HG03457 (cell line): Measurements from ENCODE around the gene NUDT4.
"Not testable (repeated sequence)": the region's sequence is repeated elsewhere in the genome, so short reads cannot be mapped to it uniquely, and the experiment has no call there.

Source experiments
- ATAC-seq: cut with Tn5 transposase; IDR thresholded peaks from one replicate; pipeline ENCODE4 v1.9.1; 2021; ENCODE audit warnings: moderate number of reproducible peaks; ENCODE audit not compliant: unreplicated experiment

Gene NUDT4

DNA sequence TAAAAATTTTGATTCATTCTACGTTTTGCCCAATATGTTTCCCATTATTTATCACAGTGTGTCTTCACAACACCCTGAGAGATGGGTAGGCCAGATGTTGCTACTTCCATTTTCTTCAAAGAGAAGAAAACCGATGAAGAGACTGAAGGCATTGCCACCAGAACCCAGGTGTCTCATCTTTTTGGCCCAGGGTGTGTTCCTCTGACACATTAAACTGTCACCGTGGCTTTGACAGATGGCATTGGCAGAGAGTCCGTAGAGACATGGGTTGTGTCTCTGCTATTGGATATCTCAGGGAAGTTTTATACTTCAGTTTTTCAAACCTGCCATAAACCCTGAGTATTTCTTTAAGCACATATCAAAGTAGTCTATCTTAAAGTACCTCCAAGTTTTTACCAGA lies 11.3 kb upstream of the NUDT4 start:
- no peak for ATAC-seq

GRCh38 chr12:93368766-93369165 lies 9.0 kb upstream of the NUDT4 start:
- ATAC-seq: no peak

DNA sequence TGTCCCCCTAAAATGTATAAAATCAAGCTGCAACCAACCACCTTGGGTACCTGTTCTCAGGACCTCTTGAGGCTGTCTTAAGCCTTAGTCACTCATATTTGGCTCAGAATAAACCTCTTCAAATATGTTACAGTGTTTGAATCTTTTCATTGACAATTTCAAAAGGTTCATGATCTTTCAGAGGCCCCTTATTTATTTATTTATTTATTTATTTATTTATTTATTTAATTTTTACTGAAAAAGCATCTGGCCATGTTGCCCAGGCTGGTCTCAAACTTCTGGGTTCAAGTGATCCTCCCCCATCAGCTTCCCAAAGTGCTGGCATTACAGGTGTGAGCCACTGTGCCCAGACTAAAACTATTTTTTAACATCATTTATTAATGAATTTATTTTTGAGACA lies 8.2 kb upstream of the NUDT4 start:
- ATAC-seq: no peak

DNA sequence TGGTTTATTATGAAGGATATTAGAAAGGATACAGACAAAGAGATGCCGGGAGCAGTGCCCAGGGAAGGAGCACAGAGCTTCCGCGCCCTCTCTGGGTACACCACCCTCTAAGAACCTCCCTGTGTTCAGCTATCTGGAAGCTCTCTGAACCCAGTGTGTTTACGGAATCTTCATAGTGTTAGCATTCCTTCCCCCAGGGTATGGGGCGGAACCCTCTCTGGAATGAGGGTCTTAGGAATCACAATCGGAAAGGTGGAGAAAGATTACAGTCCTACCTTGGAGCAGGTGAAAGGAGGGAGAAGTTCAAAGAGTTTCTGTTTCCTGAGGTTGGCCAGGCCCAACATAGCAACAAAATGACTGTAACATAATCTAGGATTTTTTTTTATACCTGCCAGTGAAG lies 6.8 kb upstream of the NUDT4 start:
- ATAC-seq: no peak

- no peak for ATAC-seq
Observed at GRCh38 chr12:93373961-93374656, 3.6 kb upstream of the NUDT4 start.

GRCh38 chr12:93375906-93376305 lies 1.8 kb upstream of the NUDT4 start:
- no peak for ATAC-seq

DNA sequence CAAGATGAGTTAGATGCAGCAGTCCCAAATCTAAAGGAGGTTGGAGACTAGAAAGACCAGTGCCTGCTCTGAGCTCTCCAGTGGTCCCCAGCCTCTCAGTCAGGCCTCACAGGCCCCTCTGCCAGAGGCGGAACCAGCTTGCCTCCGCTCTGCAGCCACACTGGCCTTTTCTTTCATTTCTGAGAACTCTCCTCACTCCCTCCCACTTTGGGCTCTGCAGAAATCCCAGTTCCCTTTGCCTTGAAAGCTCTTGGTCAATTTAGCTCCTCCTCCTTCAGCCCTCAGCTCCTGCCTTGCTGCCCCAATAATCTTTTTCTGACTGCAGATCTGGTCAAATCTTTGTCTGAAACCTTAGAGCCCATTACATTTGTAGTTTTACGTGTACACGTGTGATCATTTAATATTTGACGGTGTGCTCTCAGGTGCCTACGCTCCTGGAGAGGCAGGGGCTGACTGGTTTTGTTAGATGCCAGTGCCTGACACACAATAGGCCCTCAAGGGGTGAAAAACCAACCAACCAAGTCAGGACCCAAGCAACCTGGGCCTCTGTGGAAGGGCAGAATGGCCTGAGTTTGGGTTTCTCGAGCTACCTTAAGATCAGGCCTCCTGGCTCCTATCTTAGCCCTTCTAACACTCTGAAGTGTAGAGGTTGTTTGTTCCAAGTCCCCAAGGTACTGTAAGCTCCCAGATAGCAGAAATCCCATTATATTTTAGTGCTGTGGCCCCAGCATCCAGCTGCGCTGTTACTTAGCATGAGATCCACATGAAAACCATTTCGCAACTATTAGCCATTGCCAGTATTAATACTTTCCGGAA lies 1.1 kb upstream of the NUDT4 start:
- no peak for ATAC-seq

DNA sequence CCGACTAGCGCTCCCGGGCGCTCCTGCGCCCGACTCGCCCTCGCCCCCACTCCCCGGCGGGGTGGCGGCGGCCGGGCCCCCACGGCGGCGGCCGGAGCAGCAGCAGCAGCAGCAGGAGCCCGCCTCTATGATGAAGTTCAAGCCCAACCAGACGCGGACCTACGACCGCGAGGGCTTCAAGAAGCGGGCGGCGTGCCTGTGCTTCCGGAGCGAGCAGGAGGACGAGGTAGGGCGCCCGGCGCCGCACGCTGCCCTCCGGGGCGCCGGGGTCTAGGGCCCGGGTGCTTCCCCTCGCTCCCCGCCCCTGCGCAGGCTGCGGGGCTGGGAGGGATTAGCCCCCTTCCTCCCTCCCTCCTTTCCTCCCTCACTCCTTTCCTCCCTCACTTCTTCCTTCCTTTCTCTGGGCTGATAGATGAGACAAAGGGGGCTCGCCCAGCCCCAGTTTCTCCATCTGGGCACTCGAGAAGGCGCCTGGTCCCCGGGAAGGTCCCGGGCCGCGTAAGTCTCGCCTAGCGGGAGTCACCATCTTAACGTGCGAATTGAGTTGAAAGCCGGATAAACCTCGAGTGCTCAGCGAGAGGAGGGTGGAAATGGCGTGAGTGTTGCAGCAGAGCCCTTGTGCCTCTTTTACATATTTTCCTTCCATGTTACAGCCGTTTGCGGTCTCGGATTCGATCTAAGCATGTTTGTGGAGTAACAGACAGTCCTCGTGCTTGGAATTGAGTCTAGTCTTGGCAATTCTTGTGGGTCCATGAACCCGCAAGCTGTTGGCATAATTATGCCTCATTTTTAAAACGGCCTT lies 672 bp downstream of the NUDT4 start:
- peak; percentile 34 for ATAC-seq

- no peak for ATAC-seq
Observed at GRCh38 chr12:93378998-93379325, 1.2 kb downstream of the NUDT4 start.

DNA sequence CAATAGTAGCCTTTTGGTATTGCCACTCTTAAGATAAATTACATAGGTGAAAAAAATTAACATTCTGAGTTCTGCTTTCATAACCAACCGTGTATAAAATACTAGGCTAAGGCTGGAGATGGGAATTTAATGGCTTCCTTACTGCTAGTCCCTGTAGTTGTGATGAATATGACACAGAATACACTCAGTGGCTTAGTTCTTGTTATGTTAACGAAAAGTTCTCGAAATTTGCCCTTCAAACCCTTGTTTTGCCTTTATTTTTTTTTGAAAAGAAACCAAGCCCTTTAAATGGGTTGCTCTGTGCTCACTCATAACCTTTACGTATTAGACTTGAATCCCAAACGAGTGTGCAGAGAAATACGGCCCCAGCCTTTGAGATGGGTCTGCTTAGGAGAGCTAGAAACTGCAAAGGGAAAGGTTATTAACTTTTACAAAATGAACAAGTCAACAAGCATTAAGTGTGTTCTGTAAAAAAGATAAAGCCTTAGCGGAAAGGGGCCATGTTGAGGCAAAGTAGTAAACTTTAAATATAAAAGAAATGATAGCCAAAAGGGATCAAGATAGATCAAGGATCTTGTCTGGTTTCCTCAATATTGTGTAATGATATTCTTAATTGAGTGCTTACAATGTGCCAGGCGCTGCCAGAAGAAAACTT lies 1.7 kb downstream of the NUDT4 start:
- ATAC-seq: no peak

DNA sequence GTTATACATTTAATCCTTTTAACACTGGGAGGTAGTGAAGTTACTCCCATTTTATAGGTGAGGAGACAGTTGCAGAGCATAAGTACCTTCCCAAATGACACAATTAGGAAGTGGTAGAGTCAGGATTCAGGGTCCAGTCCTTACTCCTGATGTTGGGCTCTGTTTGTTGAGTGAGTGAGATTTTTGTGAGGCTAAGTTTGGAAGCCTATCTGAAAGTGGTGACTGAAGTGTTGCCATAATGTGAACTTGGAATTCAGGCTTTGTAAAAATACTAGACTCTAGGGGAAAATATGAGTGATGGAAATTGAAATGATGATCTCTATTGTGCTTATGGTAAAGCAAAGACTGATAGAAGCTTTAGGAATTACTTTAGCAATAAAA lies 2.2 kb downstream of the NUDT4 start:
- no peak for ATAC-seq

DNA sequence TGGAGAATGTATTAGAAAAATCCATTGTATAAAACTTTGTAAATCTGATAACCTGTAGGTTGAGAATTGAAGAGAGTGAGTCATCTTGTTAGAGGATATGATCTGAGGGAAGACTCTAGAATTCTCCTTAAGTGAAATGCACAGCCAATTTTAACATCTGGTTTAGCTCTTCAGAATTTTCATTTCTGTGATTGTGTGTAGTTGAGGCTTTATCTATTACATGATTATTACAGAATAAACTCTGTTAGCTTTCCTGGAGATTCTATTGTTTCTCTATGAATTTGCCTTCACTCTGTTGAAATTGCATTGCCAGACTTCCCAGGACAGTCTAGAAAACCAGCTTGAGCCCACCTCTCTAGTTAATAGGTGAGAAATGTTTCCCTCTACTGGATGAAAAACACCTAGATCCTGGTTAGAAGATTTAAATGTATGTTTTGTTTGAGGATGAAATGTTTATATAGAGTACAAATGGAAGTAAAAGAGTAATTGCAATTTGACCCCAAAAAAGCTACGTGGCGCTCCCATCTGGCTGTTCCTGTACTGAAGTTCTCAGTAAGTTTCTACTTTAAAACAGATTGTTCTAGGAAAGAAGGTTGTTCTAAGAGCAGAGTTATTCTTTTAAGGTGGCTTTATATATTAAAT lies 2.9 kb downstream of the NUDT4 start:
- no peak for ATAC-seq

GRCh38 chr12:93381161-93381975 lies 3.6 kb downstream of the NUDT4 start:
- no peak for ATAC-seq

- not testable (repeated sequence) for ATAC-seq
Observed at GRCh38 chr12:93381976-93382437, 4.3 kb downstream of the NUDT4 start.

DNA sequence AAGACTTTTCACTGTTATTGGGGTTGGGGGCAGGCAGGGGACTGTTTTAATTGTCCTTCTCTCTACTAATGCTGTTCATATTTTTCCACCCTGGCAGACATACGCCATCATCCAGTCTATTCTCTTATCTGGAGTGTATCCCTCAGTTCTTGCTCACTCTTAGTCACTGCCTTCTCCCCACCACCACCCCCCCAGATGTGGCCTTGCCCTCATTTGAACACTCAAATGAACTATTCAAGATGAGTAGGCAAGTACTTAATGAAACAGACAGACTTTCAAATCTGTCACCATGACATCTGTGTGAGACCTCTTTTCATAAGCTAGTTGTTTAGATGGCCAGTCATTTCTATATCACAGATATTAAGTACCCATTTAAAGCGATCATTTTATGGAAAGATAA lies 10.1 kb downstream of the NUDT4 start:
- ATAC-seq: no peak

- no peak for ATAC-seq
Observed at GRCh38 chr12:93390031-93390430, 12.3 kb downstream of the NUDT4 start.

DNA sequence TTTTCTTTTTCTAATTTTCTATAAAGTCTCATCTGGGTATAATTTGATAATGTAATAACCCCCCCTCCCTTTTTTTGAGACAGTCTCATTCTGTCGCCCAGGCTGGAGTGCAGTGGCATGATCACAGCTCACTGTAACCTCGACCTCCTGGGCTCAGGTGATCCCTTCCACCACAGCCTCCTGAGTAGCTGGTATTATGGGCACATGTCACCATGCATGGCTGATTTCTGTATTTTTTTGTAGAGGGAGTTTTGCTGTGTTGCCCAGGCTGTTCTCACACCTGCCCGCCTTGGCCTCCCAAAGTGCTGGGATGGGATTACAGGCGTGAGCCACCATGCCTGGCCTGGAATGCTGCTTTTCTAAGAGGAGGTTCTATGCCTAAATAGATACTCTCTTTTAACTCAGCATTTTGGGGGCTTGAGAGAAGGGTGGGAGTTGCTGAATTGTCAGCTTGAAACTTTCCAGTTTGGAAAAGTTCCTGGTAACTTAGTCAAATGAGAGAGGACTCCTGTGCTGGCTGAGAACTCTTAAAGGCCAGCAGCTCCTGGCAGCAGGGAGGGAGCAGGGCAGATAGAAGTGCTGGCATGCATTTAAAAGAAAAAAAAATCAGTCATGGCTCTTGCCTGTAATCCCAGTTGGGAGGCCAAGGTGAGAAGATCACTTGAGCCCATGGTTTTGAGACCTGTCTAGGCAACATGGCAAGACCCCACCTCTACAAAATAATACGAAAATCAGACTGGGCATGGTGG lies 13.0 kb downstream of the NUDT4 start:
- ATAC-seq: no peak

DNA sequence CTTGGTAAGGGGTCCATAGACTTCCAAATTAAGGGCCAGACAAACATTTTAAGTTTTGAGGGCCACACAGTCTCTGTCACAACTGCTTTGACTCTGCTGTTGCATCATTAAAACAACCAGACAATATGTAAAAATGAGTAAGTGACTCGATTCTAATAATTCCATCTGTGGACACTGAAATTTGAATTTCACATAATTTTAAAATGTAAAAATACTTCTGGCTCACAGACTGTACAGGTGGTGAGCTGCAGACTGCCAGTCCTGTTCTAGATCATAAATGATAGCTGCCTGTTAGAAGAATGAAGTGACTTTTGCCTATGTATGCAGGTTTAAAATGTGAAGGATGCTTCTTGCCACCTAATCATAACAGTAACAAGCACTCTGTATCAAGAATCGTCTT lies 15.7 kb downstream of the NUDT4 start:
- no peak for ATAC-seq

GRCh38 chr12:93397412-93397811 lies 19.7 kb downstream of the NUDT4 start:
- ATAC-seq: no peak
